HG02571 (cell line): ENCODE data around the gene GAS2.

Experiments used
- ATAC-seq: cut with Tn5 transposase; IDR thresholded peaks from one replicate; pipeline ENCODE4 v1.9.1; 2021; ENCODE audit warnings: mild to moderate bottlenecking, moderate library complexity; ENCODE audit not compliant: unreplicated experiment

The GAS2 gene

DNA sequence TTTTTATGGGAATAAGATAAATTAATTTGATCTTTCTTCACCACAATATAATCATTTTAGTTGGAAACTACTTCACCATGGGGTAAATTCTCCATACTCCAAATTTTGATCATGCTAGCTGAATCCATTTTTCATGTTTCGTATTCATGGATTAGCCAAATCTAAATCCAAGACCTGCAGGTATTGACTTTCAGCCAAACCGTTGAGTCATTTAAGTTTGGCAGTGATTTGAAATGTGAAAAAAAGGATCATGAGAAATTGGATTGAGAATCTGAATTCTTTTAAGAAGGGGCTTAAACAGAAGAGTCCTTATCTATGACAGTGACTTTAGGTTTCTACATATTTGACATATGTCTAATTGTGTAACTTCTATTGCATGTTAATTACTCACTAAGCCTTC is 5.3 kb downstream of the GAS2 start:
- ATAC-seq: no peak

DNA sequence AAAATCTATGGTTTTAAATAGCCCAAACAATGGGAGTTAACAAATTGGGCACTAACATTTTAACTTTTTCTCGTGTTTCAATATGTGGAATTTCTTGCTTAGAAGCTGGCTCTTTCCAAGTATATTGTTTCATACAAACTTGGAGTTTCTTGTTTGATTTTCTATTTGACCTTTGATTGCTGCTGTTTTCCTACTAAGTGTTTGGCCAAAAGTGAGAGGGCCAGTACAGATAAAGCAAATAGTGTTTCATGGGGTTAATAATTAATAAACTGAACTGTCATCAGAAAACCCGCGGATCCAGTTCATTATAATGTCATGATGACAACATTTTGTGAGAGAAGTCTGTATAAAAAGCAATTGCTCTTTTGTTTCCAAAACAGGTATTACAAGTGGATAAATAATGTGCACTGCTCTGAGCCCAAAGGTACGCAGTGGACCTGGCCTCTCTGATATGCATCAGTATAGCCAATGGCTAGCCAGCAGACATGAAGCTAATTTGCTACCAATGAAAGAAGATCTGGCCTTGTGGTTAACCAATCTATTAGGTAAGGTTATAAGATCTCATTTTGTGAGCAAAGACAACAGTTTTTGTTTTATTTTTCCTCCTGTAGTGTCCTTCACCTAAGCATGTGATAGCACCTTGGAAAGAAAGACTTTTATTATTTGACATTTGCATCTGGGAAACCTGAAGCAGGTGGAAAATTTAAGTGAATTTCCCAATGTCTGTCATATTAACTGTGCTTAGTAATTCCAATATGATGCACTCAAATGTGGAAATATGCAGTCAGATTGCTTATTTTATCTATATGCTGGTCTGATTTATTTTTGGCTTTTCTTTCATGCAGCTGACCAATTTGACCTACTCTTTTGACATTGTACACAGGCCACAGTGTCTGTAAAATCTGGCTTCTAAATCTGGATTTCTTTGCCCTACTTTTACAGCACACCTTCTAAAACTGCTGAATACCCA is 8.3 kb downstream of the GAS2 start:
- ATAC-seq: no peak

DNA sequence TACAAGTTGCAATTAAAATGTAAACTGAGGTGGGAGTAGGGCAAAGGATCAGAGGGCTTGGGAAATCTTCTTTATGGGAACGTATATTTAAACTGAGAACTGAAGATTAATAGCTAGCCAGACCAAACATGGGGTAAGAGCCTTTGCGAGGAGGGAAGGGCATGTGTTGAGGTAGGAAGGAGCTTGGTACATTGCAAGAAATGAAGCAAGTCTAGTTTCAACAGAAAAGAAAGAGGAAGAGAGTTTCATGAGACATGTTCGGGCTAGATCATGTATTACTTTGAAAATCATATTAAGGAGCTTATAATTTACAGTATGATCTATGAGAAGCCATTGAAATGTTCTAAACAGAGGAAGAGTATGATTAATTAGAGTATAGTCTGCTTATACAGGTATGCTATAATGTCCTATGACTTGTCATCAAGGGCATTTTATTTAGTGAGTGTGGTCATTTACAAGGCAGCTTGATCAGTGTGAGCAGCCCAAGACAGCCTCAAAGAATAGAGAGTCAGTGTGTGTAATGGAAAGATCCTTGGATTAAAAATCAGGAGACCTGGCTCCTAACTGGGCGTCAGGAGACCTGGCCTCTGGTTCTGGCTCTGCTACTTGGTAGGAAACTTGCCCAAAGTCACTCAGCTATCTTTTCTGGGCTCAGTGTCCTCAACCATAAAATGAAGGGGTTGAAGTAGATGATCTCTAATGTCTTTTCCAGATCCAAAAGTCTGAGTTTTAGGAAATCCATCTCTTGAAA is 10.9 kb downstream of the GAS2 start:
- ATAC-seq: no peak

DNA sequence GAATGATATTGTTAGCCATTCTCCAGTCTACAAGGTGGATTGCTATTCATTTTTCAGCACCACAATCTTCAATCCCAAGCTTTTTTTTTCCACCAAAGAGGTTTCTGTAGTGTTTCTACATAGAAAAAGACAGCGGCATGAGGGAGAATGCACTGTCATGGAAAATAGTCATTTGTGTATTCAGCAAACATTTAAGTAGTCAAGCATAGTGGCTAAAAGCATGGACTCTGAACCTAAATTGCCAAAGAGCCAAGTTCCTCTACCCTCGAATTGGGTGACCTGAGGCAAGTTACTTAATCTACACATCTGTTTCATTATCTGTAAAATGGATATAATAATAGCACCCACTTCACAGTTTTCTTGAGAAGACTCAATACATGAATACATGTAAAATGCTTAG is 14.2 kb downstream of the GAS2 start:
- ATAC-seq: no peak

DNA sequence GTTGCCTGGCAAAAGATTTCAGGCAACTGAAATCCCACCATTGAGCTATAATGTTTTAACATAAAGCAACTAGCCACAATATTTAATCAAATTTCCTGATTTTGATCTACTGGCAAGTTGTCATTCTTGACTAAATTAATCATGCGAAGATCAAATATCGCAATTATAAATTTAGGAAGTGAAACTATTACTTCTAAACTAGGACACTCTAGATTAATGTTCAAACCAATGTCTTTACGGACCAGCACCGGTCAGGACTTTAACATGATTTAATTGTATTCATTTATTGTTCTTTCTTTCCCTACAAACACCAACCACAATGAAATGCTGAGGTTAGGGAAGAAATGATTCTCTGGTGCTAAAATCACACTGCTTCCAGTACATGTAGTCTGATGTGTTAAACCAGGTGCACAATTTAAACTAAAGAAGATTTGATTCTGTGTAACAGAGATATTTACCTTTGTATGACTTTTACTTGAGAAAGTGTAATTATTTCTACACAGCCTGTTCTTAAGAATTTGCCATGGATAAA is 14.9 kb downstream of the GAS2 start:
- ATAC-seq: peak; percentile 40

DNA sequence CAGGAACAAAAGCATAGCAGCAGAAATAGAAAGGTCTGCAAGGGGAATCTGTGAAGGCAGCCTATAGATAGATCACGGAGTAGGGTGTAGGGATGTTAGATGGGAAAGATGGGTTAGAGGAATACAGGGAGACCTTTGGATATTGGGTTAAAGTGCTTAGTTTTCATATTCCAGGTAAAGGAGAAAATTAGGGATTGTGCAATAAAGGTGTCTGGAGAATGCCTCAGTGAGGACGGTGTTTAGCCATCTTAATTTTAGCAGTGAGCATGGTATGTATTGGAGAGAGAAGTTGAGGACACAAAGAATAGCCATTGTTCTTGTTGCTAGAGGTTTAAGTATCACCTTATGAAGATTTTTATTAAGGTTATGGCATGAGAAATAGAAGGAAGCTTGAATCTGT is 17.7 kb downstream of the GAS2 start:
- no peak for ATAC-seq

DNA sequence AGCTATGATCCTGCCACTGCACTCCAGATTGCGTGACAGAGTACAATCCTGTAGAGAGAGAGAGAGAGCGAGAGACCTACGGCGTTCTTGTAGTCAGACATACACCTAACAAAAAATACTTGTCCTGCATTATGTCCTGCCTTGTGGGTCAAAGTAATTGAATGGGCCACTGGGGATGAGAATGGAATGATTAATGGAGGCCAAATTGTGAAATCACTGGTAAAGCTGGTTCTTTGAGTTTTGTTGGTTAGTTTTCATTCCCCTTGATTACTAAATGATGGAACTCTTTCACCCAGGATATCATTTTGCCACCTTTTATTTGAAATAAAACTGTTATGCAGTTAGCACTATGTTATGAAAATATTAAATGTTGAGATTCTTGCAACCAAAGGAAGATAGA is 18.7 kb downstream of the GAS2 start:
- no peak for ATAC-seq

DNA sequence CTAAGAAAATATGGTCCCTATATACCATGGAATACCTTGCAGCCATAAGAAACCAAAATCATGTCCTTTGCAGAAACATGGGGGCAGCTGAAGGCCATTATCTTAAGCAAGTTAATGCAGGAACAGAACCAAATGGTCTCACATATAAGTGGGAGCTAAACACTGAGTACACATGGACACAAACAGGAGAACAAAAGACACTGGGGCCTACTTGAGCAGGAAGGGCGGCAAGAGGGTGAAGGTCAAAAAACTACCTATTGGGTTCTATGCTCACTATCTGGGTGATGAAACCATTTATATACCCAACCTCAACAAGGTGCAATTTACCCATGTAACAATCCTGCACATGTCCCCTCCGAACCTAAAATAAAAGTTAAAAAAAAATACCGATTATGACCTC is 22.5 kb downstream of the GAS2 start:
- no peak for ATAC-seq

DNA sequence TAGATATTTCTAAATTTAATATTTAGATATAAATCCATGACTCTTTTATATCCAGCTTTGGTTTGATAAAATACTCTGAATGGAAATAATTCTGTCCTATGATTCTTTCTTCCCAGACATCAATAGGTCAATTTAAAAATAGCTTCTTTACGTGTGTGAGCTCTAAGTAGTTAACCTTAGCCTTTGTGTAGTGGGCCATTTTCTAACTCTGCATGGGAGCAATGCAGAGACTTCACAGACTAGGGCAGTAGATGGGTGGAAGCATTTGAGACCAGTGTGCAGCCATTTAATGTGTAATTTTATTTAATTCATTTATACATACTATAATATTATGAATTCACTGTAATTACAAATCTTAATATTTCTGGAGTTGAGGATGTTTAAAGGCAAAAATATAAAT is 23.8 kb downstream of the GAS2 start:
- no peak for ATAC-seq

DNA sequence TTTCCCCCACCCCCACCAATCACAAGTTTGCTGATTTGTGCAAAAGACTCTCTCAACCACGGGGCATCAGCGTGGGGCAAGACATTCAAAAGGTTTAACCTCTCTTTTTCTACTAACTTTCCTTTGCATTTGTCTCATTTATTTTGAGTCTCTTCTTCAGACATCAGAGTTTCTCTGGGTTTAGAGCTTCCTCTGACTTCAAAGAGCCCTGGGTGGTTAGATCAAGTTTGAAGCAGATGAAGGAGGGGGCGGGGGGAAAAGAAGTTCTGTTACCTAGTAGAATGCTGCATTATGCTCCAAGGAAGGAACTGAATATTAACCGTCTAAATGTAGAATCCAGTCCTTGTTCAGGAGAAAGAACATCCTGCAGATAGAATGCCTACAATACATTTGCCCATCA is 24.5 kb downstream of the GAS2 start:
- no peak for ATAC-seq

DNA sequence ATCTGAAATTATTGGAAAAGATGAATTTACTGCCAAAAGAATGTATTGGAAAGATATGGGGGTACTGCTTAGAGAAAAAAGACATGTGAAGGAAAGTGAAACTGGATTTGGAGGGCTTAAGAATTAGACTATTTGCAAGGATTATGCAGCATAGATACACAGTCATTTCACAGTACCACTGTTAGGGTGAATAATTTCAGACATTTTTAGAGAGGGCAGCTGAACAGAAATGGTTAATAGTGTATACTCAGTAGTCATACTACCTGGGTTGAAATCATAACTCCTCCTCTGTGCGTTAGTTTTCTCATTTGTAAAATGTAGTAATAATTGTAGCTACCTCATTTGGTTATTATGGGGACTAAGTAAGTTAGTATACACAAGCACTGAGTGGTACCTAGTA is 33.0 kb downstream of the GAS2 start:
- peak; percentile 57 for ATAC-seq

DNA sequence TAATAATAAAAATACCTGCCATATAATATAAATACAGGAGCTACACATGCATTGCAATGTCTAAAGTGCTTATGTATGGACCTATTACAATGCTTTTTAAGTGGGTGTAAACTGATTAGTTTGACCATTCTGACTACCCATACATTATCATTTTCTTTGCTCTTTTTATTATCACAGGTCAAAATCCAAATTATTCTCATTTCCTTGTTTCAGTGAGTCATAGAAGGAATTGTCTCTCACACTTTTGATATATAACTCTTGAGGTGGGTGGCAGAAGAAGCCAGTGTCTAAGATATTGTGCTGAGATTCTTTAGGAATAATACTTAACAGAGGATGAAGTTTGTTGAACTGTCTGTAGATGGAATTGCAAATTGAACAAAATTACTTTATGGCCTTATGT is 35.6 kb downstream of the GAS2 start:
- ATAC-seq: no peak

DNA sequence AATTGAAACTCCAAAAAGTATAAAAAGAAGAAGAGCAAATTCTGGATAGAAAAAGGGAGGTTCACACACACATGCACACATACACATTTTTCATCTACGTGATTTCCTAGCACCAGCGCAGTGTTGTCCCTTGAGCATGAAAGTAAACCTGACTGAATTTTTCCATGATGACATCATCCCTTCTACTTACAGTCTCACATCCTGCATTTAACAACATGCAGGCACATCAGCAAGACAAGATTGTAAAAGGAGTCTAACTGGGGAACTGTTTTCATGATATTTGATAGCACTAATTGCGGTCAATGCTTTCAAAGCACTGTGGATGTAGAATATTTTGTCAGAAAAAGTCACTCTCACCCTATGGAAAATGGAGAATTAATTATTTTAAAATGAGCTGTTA is 36.6 kb downstream of the GAS2 start:
- ATAC-seq: peak; percentile 50

DNA sequence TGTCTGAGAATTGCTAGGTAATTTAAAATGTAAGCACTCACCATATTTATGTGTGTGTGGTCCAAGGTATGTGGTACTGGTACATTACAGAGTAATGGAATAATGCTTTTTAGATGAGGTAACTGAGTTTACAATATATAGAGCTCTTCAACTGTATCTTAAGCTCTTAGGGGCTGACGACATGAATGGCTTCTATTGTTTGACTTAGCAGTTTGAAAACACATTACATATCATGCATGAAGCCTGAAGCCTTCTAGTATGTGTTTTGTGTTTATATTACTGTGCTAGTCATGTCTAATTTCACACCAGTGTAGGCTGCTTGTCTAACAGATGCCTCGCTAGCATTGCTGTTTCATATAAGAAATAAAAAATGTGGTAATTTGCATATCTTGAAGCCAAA is 37.2 kb downstream of the GAS2 start:
- ATAC-seq: no peak

DNA sequence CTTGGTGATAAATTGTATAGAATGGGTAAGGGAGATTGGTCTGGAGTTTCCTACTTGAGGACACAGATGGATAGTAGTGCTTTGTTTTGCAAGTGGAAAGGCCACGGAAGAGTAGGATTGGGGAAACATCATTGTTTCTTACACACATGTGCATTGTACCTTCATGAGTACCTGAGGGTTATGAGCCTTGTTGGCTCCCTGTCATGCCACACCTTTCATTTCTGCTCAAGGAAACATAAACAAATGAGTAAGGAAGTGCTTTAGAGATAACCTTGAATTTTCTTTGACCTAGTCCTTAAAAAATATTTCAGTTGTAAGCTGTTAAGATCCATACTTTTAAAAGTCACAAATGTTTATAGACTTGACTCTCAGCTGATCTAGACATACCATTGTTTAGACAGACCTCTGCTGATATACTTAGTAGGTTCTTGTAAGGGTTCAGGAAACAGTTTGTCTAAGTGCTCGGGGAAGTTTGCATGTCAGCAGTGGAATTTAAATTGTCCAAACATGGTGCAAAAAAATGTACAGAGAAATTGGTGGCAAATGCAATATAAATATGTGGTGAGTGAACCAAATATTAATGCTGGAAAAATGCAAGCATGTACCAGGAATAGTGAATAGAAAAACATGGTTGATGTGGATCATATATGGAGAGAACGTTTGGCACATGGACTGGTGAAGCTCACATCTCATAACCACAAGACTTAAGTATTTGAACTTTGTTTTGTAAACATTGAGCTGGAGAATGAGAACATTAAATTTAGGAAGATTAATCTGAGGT is 40.9 kb downstream of the GAS2 start:
- ATAC-seq: no peak

DNA sequence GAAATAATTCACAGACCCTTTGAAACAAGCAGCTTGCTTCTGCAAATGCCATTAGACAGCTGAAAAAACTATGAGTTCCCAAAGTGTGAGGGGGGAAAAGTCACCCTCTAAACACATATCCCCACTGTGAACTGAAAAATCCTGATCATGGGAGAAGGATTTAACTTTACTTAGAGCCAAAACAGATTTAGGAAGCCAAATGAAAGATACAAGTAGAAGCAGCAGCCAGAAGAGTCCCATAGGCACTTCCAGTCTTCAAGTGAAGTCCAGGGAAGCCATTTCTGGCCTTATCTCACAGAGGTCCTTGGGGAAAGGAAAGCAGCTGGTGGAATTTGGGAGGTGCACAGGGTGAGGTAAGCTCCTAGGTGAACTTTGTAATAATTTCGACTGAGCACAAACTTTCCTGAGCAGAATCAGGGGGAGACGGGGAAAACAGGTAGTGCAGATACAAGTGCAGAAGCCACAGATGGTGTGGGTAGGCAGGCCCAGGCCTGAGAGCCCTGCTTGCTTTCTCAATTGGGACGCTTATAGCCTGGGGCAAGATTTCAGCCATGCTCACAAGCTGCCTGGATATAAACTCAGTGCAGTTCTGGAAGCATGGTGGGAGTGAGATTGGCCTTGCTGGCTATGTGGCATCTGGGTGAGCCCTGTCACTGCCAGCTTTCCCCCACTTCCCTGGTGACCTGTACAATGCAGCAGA is 44.8 kb downstream of the GAS2 start:
- no peak for ATAC-seq

DNA sequence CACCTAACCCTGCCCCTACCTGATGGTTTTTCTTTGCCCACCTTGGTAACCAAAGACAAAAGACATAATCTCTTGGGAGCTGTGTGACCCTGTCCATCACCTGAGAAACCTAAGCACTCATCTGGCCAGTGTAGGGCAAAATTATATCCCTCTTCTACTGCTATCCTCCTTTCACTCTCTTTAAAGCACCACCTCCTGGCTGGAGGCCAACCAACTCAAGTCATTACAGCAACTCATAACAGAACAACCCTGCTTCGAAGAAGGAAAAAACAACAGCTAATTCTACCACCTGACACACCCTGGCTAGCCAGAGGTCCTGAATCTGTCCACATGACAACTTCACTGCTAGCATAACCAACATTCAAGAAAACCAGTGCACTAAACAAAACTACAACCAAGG is 45.5 kb downstream of the GAS2 start:
- ATAC-seq: no peak

DNA sequence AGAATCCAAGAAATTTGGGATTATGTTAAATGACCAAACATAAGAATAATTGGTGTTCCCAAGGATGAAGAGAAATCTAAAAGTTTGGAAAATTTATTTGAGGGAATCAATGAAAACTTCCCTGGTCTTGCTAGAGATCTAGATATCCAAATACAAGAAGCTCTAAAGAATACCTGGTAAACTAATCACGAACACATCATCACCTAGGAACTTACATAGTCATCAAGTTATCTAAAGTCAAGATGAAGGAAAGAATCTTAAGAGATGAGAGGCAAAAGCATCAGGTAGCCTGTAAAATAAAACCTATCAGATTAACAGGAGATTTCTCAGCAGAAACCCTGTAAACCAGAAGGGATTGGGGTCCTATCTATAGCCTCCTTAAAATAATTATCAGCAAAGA is 46.9 kb downstream of the GAS2 start:
- no peak for ATAC-seq

DNA sequence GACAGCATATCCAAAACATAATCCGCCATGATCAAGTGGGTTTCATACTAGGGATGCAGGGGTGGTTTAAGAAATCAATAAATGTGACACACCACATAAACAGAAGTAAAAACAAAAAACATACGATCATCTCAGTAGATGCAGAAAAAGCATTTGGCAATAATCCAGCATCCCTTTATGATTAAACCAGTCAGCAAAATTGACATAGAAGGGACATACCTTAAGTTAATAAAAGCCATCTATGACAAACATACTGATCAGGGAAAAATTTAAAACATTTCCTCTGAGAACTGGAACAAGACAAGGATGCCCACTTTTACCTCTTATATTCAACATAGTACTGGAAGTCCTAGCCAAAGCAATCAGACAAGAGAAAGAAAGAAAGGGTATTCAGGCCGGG is 49.6 kb downstream of the GAS2 start:
- no peak for ATAC-seq

DNA sequence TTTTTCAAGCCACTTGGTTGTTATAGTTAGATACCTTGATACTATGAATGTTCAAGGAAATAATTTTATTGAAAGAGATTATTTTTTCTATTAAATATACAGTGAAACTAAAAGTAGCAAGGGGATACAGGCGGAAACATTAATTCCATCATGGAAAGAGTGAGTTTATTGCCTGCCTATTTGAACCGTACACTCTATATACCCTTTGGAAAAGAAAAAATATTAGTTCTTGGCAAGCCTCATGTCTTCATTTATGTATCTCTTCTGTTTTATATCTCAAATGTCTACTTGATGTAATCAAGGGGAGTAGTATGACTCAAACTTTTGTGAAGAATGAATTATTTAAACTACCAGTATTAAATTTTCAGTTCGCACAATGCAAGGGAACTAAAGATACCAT is 54.0 kb downstream of the GAS2 start:
- ATAC-seq: no peak

DNA sequence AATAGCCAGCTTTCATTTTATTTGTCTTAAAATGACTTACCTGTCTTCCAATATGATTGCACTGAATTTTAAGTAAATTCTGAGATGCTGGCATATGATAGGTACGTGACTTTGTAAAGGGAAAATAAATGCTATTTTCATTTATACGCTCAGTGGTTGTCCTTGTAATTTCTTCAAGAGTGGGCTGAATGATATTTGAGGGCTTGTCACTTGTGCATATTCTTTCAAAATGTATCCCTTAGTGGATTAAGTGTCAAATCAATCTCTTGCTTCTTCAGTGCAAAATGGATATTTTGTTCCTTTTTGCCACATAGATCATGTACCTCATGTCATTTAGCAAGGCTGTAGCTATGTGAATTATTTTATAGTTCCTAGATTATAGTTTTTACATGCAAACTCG is 56.9 kb downstream of the GAS2 start:
- no peak for ATAC-seq
